Mesenchymal stem cell (in vitro differentiated cells and primary cell): ENCODE results near the gene SPTSSA.

ENCODE experiments used
- DNase-seq: peaks from one replicate; pipeline ENCODE4 v3.0.0-alpha.2; 2013
- H2AFZ ChIP-seq: one replicate; pipeline ENCODE4 v1.6.1; 2013; ENCODE audit warnings: low read depth, mild to moderate bottlenecking, control low read depth, inconsistent platforms, low read length, moderate library complexity
- H2AK5ac ChIP-seq: 2 replicates; pipeline ENCODE4 v1.6.1; 2013; ENCODE audit warnings: low read length, moderate library complexity, mild to moderate bottlenecking, inconsistent platforms; ENCODE audit not compliant: severe bottlenecking
- H2BK120ac ChIP-seq: one replicate; pipeline ENCODE4 v1.6.1; 2013; ENCODE audit warnings: low read depth, mild to moderate bottlenecking, inconsistent platforms, low read length, moderate library complexity
- H2BK12ac ChIP-seq, 2 experiments: one replicate each; pipeline ENCODE4 v1.6.1; 2013; ENCODE audit warnings: inconsistent platforms in 2 of 2, low read length in 2 of 2, mild to moderate bottlenecking in 2 of 2, moderate library complexity in 2 of 2, control low read depth in 1 of 2
- H2BK15ac ChIP-seq: one replicate; pipeline ENCODE4 v1.6.1; 2013; ENCODE audit warnings: mild to moderate bottlenecking, low read depth, inconsistent platforms; ENCODE audit not compliant: poor library complexity, severe bottlenecking
- H2BK5ac ChIP-seq: 2 replicates; pipeline ENCODE4 v1.6.1; 2013; ENCODE audit warnings: low read depth, mild to moderate bottlenecking, low read length, control low read depth, inconsistent platforms; ENCODE audit not compliant: poor library complexity, severe bottlenecking
- H3K14ac ChIP-seq, 2 experiments: one replicate each; pipeline ENCODE4 v1.6.1; 2013; ENCODE audit warnings: inconsistent platforms in 2 of 2, low read length in 2 of 2, control low read depth in 1 of 2, mild to moderate bottlenecking in 1 of 2, moderate library complexity in 1 of 2
- H3K18ac ChIP-seq, 2 experiments: one replicate each; pipeline ENCODE4 v1.6.1; 2013; ENCODE audit warnings: inconsistent platforms in 2 of 2, low read length in 2 of 2, control low read depth in 1 of 2, low read depth in 1 of 2, mild to moderate bottlenecking in 1 of 2
- H3K23ac ChIP-seq, 2 experiments: one replicate each; pipeline ENCODE4 v1.6.1; 2013; ENCODE audit warnings: inconsistent platforms in 2 of 2, low read length in 2 of 2, mild to moderate bottlenecking in 2 of 2, moderate library complexity in 2 of 2, control low read depth in 1 of 2
- H3K27ac ChIP-seq: 2 replicates; pipeline ENCODE4 v1.5.1; 2013; ENCODE audit warnings: mild to moderate bottlenecking, moderate library complexity, low read length, control low read depth, inconsistent platforms; ENCODE audit not compliant: poor library complexity, severe bottlenecking
- H3K27me3 ChIP-seq, 2 experiments: 2 replicates each; pipeline versions ENCODE4 v1.6.1 to v1.7.0; 2013; ENCODE audit warnings: low read length in 2 of 2, mild to moderate bottlenecking in 2 of 2, moderate library complexity in 2 of 2, control low read depth in 1 of 2, inconsistent platforms in 1 of 2; ENCODE audit not compliant: control insufficient read depth in 1 of 2, insufficient read depth in 1 of 2
- H3K36me3 ChIP-seq, 2 experiments: 2 replicates each; pipeline versions ENCODE4 v1.6.1 to v1.7.0; 2013; ENCODE audit warnings: low read length in 2 of 2, control low read depth in 1 of 2, inconsistent platforms in 1 of 2, low read depth in 1 of 2, mild to moderate bottlenecking in 1 of 2; ENCODE audit not compliant: insufficient read depth in 2 of 2, control insufficient read depth in 1 of 2
- H3K4ac ChIP-seq, 2 experiments: one replicate each; pipeline ENCODE4 v1.6.1; 2013; ENCODE audit warnings: inconsistent platforms in 2 of 2, low read length in 2 of 2, mild to moderate bottlenecking in 2 of 2, moderate library complexity in 2 of 2, control low read depth in 1 of 2, low read depth in 1 of 2
- H3K4me1 ChIP-seq: 2 replicates; pipeline ENCODE4 v1.6.1; 2013; ENCODE audit warnings: low read depth, low read length, control low read depth; ENCODE audit not compliant: control insufficient read depth, insufficient read depth
- H3K4me2 ChIP-seq: 2 replicates; pipeline ENCODE4 v1.6.1; 2013; ENCODE audit warnings: low read length, mild to moderate bottlenecking, inconsistent platforms; ENCODE audit not compliant: poor library complexity, severe bottlenecking
- H3K4me3 ChIP-seq, 2 experiments: 2 replicates each; pipeline versions ENCODE4 v1.5.1 to v1.7.0; 2013; ENCODE audit warnings: low read length in 2 of 2, mild to moderate bottlenecking in 2 of 2, control low read depth in 1 of 2, low read depth in 1 of 2; ENCODE audit not compliant: insufficient read depth in 1 of 2
- H3K79me1 ChIP-seq: replicated peaks from 2 replicates; pipeline ENCODE4 v1.6.1; 2013; ENCODE audit warnings: mild to moderate bottlenecking, control low read depth, low read length, inconsistent platforms; ENCODE audit not compliant: poor library complexity, severe bottlenecking
- H3K9ac ChIP-seq: 2 replicates; pipeline ENCODE4 v1.7.0; 2013; ENCODE audit warnings: mild to moderate bottlenecking, low read length, moderate library complexity
- H3K9me3 ChIP-seq: 2 replicates; pipeline ENCODE4 v1.7.0; 2013; ENCODE audit warnings: mild to moderate bottlenecking, low read length; ENCODE audit not compliant: control insufficient read depth
- H4K8ac ChIP-seq: one replicate; pipeline ENCODE4 v1.6.1; 2013; ENCODE audit warnings: inconsistent platforms, mild to moderate bottlenecking, low read length, moderate library complexity
- H4K91ac ChIP-seq: one replicate; pipeline ENCODE4 v1.6.1; 2013; ENCODE audit warnings: mild to moderate bottlenecking, low read length, inconsistent platforms
- WGBS: methylation state at CpG from one replicate; pipeline ENCODE4 v1.1.7; 2013; ENCODE audit warnings: mixed read lengths; 5-methylcytosine and 5-hydroxymethylcytosine counted together

SPTSSA gene

DNA sequence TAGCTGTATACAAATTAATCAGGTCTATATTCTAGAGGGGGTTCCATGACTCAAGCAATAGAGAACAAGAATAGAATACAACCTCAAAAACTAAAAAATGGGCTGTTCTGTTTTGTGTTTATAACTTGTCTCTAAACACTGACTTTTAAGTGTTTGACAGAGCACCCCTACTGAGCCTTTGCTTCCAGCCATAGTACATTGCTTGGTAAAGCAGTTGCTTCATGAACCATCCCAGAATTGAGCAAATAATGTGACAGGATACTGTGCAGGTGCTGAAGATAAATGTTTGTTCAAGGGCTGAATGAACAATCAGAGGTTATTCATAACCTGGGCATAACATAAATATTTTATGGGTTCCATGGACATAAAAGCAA is 11.5 kb downstream of the SPTSSA start:
- Histone ChIP-seq H3K4me1 (peaks cover 4% of the 10 kb centered on the region), H3K27me3 (no peaks in the 10 kb centered on the region), H4K8ac (no peak overlapping the region), H3K4ac (no peak overlapping the region), H3K18ac (no peak overlapping the region), H3K23ac (no peak overlapping the region), H2BK120ac (no peak overlapping the region), H3K36me3 (peaks cover 16 to 57% of the 10 kb centered on the region in 2 experiments), H2BK5ac (no peak overlapping the region), H3K79me1 (peaks cover 19% of the 10 kb centered on the region), H2BK15ac (no peak overlapping the region), H3K4me2 (no peak overlapping the region), H3K14ac (no peak overlapping the region), H3K27ac (no peak overlapping the region), H3K4me3 (no peak overlapping the region), H2AFZ (no peak overlapping the region), H2BK12ac (no peak overlapping the region), H3K9ac (no peak overlapping the region), H3K9me3 (no peaks in the 10 kb centered on the region), H2AK5ac (no peak overlapping the region), H4K91ac (no peak overlapping the region)
- no peak for DNase-seq

DNA sequence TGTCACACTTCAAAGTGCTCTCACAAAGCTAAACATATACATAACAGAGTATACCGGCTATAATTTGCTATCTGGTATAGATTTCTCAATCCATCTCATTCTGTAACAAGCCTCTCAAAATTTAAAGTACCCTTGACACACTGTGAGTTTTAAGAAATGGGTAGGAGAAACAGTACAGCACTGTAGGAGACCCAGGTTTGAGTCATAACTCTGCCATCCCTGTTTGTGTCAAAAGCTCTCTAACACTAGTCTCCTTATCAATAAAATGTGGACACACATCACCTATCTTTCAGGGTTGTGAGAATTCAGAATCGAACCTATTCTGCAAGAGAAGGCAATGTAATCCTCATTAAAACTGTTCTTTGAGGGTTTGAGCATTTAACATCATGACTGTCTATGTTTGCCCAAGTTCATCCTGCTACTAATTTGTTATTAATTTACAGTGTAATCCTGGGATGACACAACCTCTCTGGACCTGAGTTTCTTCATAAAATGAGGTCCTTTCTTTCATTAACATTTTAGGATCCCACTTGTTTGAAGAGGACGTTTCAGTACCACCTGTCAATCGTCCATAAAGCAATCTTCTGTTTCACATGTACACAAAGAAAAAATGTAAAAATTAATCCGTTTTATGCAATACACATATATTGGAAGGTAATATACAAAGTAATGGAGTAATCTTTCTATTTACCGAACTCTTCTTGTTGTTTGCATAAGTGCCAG is 12.1 kb downstream of the SPTSSA start:
- Histone ChIP-seq H2BK5ac (no peak overlapping the region), H3K18ac (no peak overlapping the region), H3K9me3 (no peaks in the 10 kb centered on the region), H2AK5ac (no peak overlapping the region), H3K4me1 (peaks cover 4% of the 10 kb centered on the region), H3K27me3 (no peaks in the 10 kb centered on the region), H3K4ac (no peak overlapping the region), H3K9ac (no peak overlapping the region), H2BK120ac (no peak overlapping the region), H3K36me3 (peaks cover 11 to 52% of the 10 kb centered on the region in 2 experiments), H3K23ac (no peak overlapping the region), H4K8ac (no peak overlapping the region), H3K79me1 (peaks cover 19% of the 10 kb centered on the region), H3K4me3 (no peak overlapping the region), H2BK12ac (no peak overlapping the region), H3K14ac (no peak overlapping the region), H2AFZ (no peak overlapping the region), H3K4me2 (no peak overlapping the region), H4K91ac (no peak overlapping the region), H2BK15ac (no peak overlapping the region), H3K27ac (no peak overlapping the region)
- no peak for DNase-seq
- WGBS = 90% methylated on average over 2 of the region's 6 CpGs

DNA sequence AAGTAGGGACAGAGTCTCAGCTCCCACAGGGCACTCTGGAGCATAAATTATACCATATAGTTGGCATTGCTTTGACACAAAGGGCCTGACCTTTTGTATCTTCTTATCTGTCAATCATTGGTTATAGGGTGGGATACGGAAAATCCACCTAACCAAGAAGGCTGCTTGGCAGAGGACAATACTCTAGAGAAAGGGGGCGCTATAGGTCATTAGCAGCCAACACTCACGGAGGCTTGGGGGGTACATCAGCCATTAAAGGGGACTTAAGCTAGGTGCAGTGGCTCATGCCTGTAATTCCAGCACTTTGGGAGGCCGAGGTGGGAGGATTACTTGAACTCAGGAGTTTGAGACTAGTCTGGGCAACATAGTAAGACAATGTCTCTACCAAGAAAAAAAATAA is 22.9 kb downstream of the SPTSSA start:
- H3K23ac ChIP-seq = no peak overlapping the region
- no peaks in the 10 kb centered on the region for H3K9me3 ChIP-seq
- H2AFZ ChIP-seq = no peak overlapping the region
- H3K79me1 ChIP-seq = peaks cover 25% of the 10 kb centered on the region
- no peak overlapping the region for H2BK120ac ChIP-seq
- H3K9ac ChIP-seq = no peak overlapping the region
- H2AK5ac ChIP-seq = no peak overlapping the region
- no peak overlapping the region for H3K27ac ChIP-seq
- no peak for DNase-seq
- H3K4me3 ChIP-seq = no peak overlapping the region
- H3K14ac ChIP-seq = no peak overlapping the region
- H2BK12ac ChIP-seq = no peak overlapping the region
- H3K4ac ChIP-seq = no peak overlapping the region
- H3K4me2 ChIP-seq = no peak overlapping the region
- H3K36me3 ChIP-seq = peaks cover 3% of the 10 kb centered on the region in 2 experiments
- no peak overlapping the region for H4K8ac ChIP-seq
- WGBS = 78% methylated on average over 3 of the region's 4 CpGs
- H2BK15ac ChIP-seq = no peak overlapping the region
- H3K27me3 ChIP-seq = no peaks in the 10 kb centered on the region
- no peak overlapping the region for H2BK5ac ChIP-seq
- no peak overlapping the region for H4K91ac ChIP-seq
- peaks cover 3% of the 10 kb centered on the region for H3K4me1 ChIP-seq
- no peak overlapping the region for H3K18ac ChIP-seq

DNA sequence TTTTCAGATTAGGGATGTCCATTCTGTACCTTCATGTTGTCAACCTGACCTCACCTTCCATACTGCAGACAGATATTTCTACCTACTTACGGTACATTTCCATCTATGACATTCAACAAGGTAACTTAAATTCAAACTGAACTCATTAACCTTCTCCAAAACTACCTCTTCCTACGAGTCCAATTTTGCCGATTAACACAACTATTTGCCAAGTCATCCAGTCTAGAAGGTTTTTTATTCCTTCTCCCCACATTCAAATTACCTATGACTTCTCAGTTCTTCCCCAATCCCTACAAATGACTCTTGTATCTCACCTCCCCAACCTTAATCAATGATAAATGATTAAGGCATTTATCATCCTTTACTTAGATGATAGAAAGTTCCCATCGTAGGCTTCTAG is 23.6 kb downstream of the SPTSSA start:
- Histone ChIP-seq H3K4me1 (peaks cover 3% of the 10 kb centered on the region), H2AK5ac (no peak overlapping the region), H3K4me3 (no peak overlapping the region), H4K8ac (no peak overlapping the region), H3K36me3 (peaks cover 3 to 6% of the 10 kb centered on the region in 2 experiments), H3K23ac (no peak overlapping the region), H3K9me3 (no peaks in the 10 kb centered on the region), H3K18ac (no peak overlapping the region), H3K4me2 (no peak overlapping the region), H3K27ac (no peak overlapping the region), H2AFZ (no peak overlapping the region), H2BK5ac (no peak overlapping the region), H2BK15ac (no peak overlapping the region), H3K27me3 (no peaks in the 10 kb centered on the region), H3K79me1 (peaks cover 22% of the 10 kb centered on the region), H4K91ac (no peak overlapping the region), H2BK12ac (no peak overlapping the region), H3K4ac (no peak overlapping the region), H3K9ac (no peak overlapping the region), H3K14ac (no peak overlapping the region), H2BK120ac (no peak overlapping the region)
- no peak for DNase-seq
- WGBS = over 99% methylated on average over 4 of the region's 4 CpGs
